ENCODE data around the gene P4HB.

P4HB gene

DNA sequence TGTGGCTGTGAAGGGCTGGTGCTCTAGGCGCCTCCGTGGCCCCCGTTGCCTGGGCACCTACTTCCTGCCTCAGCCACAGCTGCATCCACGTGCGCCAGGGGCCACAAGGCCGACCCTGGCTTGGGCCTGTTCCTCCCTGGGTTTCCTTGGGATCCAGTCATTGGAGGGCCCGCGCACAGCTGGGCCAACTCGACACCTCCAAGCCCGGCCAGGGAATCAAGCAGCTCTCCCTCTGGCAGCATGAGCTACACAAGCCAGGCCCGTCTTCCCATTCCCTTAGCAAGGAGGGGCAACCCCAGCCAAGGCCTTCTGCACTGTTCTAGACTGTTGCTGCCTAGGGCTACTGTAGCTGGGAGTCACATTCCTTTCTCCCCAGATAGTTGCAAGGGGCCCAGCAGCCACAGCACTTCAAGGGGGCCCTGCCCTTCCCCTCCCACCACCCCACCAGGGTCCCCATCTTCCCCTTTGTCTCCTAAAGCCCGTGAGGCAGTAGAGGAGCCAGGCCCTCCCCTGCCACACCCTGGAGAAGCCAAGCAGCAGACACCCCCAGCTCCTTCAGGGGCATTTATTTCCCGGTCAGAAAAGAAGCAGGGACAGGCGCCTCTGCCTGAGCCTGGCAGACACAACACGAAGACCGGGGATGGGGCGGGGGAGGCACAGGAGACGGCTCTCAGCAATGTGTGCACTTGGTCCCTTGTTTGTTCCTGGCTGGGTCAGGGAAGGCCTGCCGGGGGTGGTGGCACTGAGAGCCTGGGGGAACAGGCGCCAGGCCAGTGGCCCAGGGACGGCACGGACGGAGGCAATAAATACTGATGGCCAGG is 7.0 kb upstream of the P4HB start (continued):
- TF ChIP-seq GLIS2 (tag by site-specific recombination; IDR thresholded peaks at IDR 0.05) (peak; percentile 83), MZF1 (tag by site-specific recombination; IDR thresholded peaks at IDR 0.05; ENCODE audit: borderline replicate concordance) (peak; percentile 66; the same call in 1 of the 2 replicates), BCL11A (tag by site-specific recombination; IDR thresholded peaks at IDR 0.05; ENCODE audit: low read depth) (peak; percentile 2), ZNF660 (tag by site-specific recombination; IDR thresholded peaks at IDR 0.05) (0 out of 2 replicates have a peak, but pooled peaks have one; percentile 30), ZNF2 (tag by site-specific recombination; IDR thresholded peaks at IDR 0.05) (peak; percentile 80), ZNF629 (tag by site-specific recombination; IDR thresholded peaks at IDR 0.05) (0 out of 2 replicates have a peak, but pooled peaks have one; percentile 15), ZNF626 (tag by site-specific recombination; IDR thresholded peaks at IDR 0.05) (no peak), GLIS1 (tag by site-specific recombination; IDR thresholded peaks at IDR 0.05) (peak; percentile 76), SCRT2 (tag by site-specific recombination; IDR thresholded peaks at IDR 0.05) (peak; percentile 55), WT1 (tag by site-specific recombination; IDR thresholded peaks at IDR 0.05) (peak; percentile 57), ZNF654 (tag by site-specific recombination; IDR thresholded peaks at IDR 0.05; ENCODE audit: low read depth) (no peak), KLF8 (tag by site-specific recombination; IDR thresholded peaks at IDR 0.05) (peak; percentile 79; the same call in 1 of the 2 replicates), ZEB2 (tag by site-specific recombination; IDR thresholded peaks at IDR 0.05) (peak; percentile 40), IKZF3 (tag by site-specific recombination; IDR thresholded peaks at IDR 0.05) (peak; percentile 66), ZNF121 (tag by site-specific recombination; IDR thresholded peaks at IDR 0.05) (0 out of 2 replicates have a peak, but pooled peaks have one; percentile 49), ZFP37 (tag by site-specific recombination; IDR thresholded peaks at IDR 0.05) (0 out of 2 replicates have a peak, but pooled peaks have one; percentile 12), KLF16 (tag by site-specific recombination; IDR thresholded peaks at IDR 0.05) (no peak), ZBTB20 (tag by site-specific recombination; IDR thresholded peaks at IDR 0.05) (peak; percentile 81), SP7 (tag by site-specific recombination; IDR thresholded peaks at IDR 0.05) (0 out of 2 replicates have a peak, but pooled peaks have one; percentile 24), ZFP69B (tag by site-specific recombination; IDR thresholded peaks at IDR 0.05) (peak; percentile 82), ZNF561 (tag by site-specific recombination; IDR thresholded peaks at IDR 0.05; ENCODE audit: borderline replicate concordance) (no peak), ZNF169 (tag by site-specific recombination; IDR thresholded peaks at IDR 0.05) (no peak), ZNF558 (tag by site-specific recombination; IDR thresholded peaks at IDR 0.05) (no peak), ZBTB8A (tag by site-specific recombination; IDR thresholded peaks at IDR 0.05) (peak; percentile 62)
- TF ChIP-seq, protein P1, sequence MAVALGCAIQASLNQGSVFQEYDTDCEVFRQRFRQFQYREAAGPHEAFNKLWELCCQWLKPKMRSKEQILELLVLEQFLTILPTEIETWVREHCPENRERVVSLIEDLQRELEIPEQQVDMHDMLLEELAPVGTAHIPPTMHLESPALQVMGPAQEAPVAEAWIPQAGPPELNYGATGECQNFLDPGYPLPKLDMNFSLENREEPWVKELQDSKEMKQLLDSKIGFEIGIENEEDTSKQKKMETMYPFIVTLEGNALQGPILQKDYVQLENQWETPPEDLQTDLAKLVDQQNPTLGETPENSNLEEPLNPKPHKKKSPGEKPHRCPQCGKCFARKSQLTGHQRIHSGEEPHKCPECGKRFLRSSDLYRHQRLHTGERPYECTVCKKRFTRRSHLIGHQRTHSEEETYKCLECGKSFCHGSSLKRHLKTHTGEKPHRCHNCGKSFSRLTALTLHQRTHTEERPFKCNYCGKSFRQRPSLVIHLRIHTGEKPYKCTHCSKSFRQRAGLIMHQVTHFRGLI (tag by site-specific recombination; IDR thresholded peaks at IDR 0.05), result peak; percentile 36
- TF ChIP-seq, protein P2, sequence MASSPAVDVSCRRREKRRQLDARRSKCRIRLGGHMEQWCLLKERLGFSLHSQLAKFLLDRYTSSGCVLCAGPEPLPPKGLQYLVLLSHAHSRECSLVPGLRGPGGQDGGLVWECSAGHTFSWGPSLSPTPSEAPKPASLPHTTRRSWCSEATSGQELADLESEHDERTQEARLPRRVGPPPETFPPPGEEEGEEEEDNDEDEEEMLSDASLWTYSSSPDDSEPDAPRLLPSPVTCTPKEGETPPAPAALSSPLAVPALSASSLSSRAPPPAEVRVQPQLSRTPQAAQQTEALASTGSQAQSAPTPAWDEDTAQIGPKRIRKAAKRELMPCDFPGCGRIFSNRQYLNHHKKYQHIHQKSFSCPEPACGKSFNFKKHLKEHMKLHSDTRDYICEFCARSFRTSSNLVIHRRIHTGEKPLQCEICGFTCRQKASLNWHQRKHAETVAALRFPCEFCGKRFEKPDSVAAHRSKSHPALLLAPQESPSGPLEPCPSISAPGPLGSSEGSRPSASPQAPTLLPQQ (tag by site-specific recombination; IDR thresholded peaks at IDR 0.05), result 0 out of 2 replicates have a peak, but pooled peaks have one; percentile 25
- TF ChIP-seq, protein P3, sequence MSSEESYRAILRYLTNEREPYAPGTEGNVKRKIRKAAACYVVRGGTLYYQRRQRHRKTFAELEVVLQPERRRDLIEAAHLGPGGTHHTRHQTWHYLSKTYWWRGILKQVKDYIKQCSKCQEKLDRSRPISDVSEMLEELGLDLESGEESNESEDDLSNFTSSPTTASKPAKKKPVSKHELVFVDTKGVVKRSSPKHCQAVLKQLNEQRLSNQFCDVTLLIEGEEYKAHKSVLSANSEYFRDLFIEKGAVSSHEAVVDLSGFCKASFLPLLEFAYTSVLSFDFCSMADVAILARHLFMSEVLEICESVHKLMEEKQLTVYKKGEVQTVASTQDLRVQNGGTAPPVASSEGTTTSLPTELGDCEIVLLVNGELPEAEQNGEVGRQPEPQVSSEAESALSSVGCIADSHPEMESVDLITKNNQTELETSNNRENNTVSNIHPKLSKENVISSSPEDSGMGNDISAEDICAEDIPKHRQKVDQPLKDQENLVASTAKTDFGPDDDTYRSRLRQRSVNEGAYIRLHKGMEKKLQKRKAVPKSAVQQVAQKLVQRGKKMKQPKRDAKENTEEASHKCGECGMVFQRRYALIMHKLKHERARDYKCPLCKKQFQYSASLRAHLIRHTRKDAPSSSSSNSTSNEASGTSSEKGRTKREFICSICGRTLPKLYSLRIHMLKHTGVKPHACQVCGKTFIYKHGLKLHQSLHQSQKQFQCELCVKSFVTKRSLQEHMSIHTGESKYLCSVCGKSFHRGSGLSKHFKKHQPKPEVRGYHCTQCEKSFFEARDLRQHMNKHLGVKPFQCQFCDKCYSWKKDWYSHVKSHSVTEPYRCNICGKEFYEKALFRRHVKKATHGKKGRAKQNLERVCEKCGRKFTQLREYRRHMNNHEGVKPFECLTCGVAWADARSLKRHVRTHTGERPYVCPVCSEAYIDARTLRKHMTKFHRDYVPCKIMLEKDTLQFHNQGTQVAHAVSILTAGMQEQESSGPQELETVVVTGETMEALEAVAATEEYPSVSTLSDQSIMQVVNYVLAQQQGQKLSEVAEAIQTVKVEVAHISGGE (tag by site-specific recombination; conservative IDR thresholded peaks at IDR 0.05; ENCODE audit: low read depth), result 0 out of 2 replicates have a peak, but pooled peaks have one; percentile 16
- TF ChIP-seq, protein P4, sequence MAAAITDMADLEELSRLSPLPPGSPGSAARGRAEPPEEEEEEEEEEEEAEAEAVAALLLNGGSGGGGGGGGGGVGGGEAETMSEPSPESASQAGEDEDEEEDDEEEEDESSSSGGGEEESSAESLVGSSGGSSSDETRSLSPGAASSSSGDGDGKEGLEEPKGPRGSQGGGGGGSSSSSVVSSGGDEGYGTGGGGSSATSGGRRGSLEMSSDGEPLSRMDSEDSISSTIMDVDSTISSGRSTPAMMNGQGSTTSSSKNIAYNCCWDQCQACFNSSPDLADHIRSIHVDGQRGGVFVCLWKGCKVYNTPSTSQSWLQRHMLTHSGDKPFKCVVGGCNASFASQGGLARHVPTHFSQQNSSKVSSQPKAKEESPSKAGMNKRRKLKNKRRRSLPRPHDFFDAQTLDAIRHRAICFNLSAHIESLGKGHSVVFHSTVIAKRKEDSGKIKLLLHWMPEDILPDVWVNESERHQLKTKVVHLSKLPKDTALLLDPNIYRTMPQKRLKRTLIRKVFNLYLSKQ (tag by site-specific recombination; IDR thresholded peaks at IDR 0.05; ENCODE audit: borderline replicate concordance), result no peak

Data from HEK293 (cell line).